Stimulated activated CD8-positive, alpha-beta memory T cell treated with anti-CD3 and anti-CD28 coated beads, Interleukin-4, amount 100 ng/mL, for 48 hours (primary cell): Measurements from ENCODE around the gene AFTPH.

Source experiments
- DNase-seq: peaks from one replicate; pipeline ENCODE4 v3.0.0-alpha.2; 2020

Gene AFTPH, protein sequence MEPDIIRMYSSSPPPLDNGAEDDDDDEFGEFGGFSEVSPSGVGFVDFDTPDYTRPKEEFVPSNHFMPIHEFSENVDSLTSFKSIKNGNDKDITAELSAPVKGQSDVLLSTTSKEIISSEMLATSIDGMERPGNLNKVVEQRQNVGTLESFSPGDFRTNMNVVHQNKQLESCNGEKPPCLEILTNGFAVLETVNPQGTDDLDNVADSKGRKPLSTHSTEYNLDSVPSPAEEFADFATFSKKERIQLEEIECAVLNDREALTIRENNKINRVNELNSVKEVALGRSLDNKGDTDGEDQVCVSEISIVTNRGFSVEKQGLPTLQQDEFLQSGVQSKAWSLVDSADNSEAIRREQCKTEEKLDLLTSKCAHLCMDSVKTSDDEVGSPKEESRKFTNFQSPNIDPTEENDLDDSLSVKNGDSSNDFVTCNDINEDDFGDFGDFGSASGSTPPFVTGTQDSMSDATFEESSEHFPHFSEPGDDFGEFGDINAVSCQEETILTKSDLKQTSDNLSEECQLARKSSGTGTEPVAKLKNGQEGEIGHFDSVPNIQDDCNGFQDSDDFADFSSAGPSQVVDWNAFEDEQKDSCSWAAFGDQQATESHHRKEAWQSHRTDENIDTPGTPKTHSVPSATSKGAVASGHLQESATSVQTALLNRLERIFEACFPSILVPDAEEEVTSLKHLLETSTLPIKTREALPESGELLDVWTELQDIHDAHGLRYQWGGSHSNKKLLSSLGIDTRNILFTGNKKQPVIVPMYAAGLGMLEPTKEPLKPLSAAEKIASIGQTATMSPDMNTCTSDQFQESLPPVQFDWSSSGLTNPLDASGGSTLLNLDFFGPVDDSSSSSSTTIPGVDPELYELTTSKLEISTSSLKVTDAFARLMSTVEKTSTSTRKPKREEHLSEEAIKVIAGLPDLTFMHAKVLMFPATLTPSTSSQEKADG

GRCh38 chr2:64523666-64524603, at the start of gene AFTPH:
Gene AFTPH, plus strand, starts transcription at chr2:64524328. Its CDS starts 27,147 bp downstream, at chr2:64551475.
- peak; percentile 99 for DNase-seq

- no peak for DNase-seq
Measured at GRCh38 chr2:64474636-64475035, 49.5 kb upstream of the AFTPH start.

DNA sequence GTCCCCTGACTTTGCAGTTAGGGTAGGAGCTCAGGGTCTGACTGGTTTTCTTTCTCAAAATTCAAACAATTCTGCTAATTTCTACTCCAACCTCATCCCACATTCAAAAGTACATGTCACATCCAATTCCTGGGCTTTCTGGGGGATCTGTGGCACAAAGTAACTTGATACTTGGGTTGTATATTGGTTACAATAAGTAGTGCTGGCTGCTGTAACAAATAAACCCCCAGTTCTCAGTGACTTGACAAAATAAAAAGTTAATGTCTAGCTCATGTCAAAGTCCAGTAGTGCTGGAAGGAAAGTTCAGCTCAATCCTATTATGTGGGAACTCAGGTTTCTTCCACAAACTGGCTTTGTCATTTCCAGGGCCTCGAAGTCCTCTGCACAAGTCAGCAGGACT, 47.1 kb upstream of the AFTPH start:
- no peak for DNase-seq

- DNase-seq = no peak
Measured at GRCh38 chr2:64477979-64478378, 46.1 kb upstream of the AFTPH start.

GRCh38 chr2:64478502-64479230, 45.5 kb upstream of the AFTPH start:
- peak; percentile 41 for DNase-seq

DNA sequence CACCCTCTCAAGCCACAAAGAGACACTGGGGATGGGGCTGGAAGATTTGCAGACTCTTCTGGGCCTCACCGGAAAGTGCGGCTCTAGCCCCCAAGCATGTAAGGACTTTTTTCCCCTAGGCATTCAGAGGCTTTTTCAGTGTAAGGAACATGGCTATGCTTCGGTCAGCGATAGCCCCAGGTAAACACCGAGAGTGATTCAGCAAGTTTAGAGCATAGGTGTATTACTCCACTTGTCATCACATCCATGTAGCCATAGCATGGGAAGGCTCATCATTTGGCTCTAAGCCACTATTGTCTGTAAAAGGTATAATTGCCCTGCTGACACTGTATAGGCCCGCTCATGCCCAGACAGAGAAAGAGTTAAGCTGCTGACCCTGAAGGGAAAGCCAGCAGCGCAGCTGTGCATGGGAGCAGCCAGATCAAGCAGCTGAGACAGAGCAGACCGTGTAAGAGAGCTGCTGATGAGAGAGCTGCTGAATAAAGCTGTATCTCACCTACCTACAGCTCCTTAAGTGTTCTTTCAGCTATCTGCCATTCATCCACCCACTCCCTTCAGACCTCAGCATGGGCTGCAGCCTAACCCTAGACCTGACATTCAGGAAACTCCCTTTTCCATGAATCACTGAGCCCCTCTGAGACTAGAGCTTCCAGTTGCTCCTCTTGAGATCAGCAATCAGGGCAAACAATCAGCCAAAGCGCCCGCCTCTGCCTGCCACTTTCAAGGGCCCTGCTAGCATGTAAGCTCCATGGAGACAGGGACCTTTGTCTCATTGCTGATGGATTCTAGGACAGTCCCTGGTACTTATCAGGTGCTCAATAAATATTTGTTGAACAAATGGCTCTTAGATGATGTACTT, 44.6 kb upstream of the AFTPH start:
- no peak for DNase-seq

GRCh38 chr2:64481665-64482064, 42.5 kb upstream of the AFTPH start:
- DNase-seq = no peak

GRCh38 chr2:64482243-64482642, 41.9 kb upstream of the AFTPH start:
- no peak for DNase-seq

- no peak for DNase-seq
Measured at GRCh38 chr2:64482765-64483504, 41.2 kb upstream of the AFTPH start.

DNA sequence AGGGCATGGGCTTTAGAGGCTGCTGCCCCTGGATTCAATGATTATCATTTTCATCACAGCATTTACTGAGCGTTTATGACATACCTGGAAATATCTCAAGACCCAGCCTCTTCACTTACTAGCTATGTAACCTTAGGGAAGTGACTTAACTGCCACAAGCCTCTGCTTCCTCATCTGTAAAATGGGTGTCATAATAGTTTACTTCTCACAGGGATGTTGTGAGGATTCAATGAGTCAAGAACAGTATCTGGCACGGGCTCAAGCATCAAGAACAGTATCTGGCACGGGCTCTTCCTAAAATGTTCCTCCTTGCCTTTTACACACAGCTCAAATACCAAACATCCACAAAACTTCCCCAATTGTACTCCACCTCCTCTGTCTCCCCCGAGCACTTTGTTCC, 38.8 kb upstream of the AFTPH start:
- no peak for DNase-seq

DNA sequence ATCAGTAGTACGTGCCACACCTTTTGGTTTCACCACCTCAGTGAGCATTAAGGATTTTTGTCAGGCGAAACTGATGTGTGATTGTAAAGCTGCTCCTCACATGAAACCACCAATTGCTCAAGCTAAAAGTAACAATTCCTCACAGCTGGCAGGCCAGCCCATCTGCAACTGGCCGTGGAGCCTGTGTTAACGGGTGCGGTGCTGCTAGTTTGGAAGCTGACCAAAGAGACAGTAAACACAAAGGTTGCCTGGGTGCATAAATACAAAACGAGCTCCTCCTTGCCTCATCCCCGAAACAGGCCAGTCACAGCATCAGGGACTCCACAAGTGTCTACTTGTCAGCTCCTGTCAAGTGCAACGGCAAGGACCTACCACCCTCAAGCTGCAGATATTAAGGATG, 38.2 kb upstream of the AFTPH start:
- no peak for DNase-seq

- no peak for DNase-seq
Measured at GRCh38 chr2:64487256-64488049, 36.7 kb upstream of the AFTPH start.

- peak; percentile 93 for DNase-seq
Measured at GRCh38 chr2:64488050-64488974, 35.8 kb upstream of the AFTPH start.

GRCh38 chr2:64489081-64489751, 34.9 kb upstream of the AFTPH start:
- no peak for DNase-seq

- no peak for DNase-seq
Measured at GRCh38 chr2:64491426-64491825, 32.7 kb upstream of the AFTPH start.

- DNase-seq = no peak
Measured at GRCh38 chr2:64492272-64492671, 31.9 kb upstream of the AFTPH start.

DNA sequence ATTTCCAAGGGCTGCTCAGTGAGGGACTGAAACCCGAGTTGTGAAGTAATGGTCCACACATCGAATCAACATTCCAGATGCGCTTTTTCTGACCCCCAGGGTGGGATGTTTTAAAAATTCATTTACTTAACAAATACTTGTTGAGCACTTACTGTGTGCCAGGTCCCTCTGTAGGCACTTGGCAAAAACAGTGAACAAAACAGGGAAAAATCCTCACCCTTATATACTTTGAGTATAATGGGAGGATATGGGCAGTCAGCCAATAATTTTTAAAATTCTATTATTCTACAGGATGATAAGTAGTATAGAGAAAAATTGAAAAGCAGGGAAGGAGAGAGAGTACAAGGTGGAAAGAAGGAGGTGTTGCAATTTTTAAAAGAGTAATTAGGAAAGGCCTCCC, 31.3 kb upstream of the AFTPH start:
- no peak for DNase-seq

DNA sequence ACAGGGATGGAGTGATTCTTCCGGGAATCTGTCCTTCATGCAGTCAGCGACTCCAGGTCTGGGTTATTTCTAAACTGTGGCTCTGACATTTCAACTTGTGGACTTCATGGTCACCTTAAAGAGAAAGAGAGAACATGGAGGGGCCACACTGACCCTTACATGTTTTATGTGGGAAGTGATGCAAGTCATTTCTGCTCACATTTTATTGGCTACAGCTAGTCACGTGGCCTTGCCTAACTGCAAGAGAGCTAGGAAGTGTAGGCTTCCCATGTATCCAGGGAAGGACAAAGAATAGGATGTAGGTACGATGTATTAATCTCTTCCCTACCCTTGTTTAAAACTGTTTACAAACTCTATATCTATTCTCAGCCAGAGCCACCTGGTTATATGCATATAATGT, 30.3 kb upstream of the AFTPH start:
- no peak for DNase-seq
